Neuronal stem cell (in vitro differentiated cells): Measurements from ENCODE around the gene IRAK2.
A peak's percentile ranks its signal among the peaks of the same experiment; 100 is the strongest.

Experiments used
- DNase-seq: peaks from one replicate; pipeline ENCODE4 v3.0.0-alpha.2; 2013; ENCODE audit warnings: low spot score
- H2AFZ ChIP-seq: one replicate; pipeline ENCODE4 v1.6.1; 2013; ENCODE audit warnings: mild to moderate bottlenecking, low read length, inconsistent platforms
- H2AK5ac ChIP-seq: 2 replicates; pipeline ENCODE4 v1.6.1; 2013; ENCODE audit warnings: low read depth, mild to moderate bottlenecking, inconsistent platforms, low read length, moderate library complexity, mixed read lengths
- H2BK120ac ChIP-seq: 2 replicates; pipeline ENCODE4 v1.6.1; 2013; ENCODE audit warnings: low read depth, mild to moderate bottlenecking, inconsistent platforms, low read length, moderate library complexity, mixed read lengths
- H2BK12ac ChIP-seq: one replicate; pipeline ENCODE4 v1.6.1; 2013; ENCODE audit warnings: low read length, inconsistent platforms
- H2BK15ac ChIP-seq: 2 replicates; pipeline ENCODE4 v1.6.1; 2013; ENCODE audit warnings: mild to moderate bottlenecking, low read length, inconsistent platforms, mixed read lengths
- H2BK5ac ChIP-seq: one replicate; pipeline ENCODE4 v1.6.1; 2013; ENCODE audit warnings: inconsistent platforms, mild to moderate bottlenecking, low read length, moderate library complexity
- H3K14ac ChIP-seq: one replicate; pipeline ENCODE4 v1.6.1; 2013; ENCODE audit warnings: low read length, inconsistent platforms
- H3K18ac ChIP-seq: 2 replicates; pipeline ENCODE4 v1.6.1; 2013; ENCODE audit warnings: low read length, inconsistent platforms
- H3K23ac ChIP-seq: 2 replicates; pipeline ENCODE4 v1.6.1; 2013; ENCODE audit warnings: low read depth, mild to moderate bottlenecking, mixed read lengths, low read length, inconsistent platforms; ENCODE audit not compliant: poor library complexity
- H3K27ac ChIP-seq: replicated peaks from 3 replicates; pipeline ENCODE4 v1.5.1; 2013; ENCODE audit warnings: low read length, inconsistent platforms
- H3K27me3 ChIP-seq, 3 experiments: 2 replicates each; pipeline ENCODE4 v1.6.1; 2013; ENCODE audit warnings: low read length in 3 of 3, mild to moderate bottlenecking in 2 of 3, inconsistent platforms in 1 of 3, low read depth in 1 of 3, mixed read lengths in 1 of 3, moderate library complexity in 1 of 3; ENCODE audit not compliant: control insufficient read depth in 3 of 3, insufficient read depth in 3 of 3
- H3K36me3 ChIP-seq, 2 donors: replicated peaks in 1 of 2; 2 replicates each; pipeline ENCODE4 v1.6.1; 2013; ENCODE audit warnings: low read length in 2 of 2; ENCODE audit not compliant: control insufficient read depth in 2 of 2, insufficient read depth in 2 of 2
- H3K4ac ChIP-seq: 2 replicates; pipeline ENCODE4 v1.6.1; 2013; ENCODE audit warnings: inconsistent platforms, mild to moderate bottlenecking, low read length, moderate library complexity
- H3K4me1 ChIP-seq, 2 donors: 1 replicate in 1 of 2; 2 replicates in 1 of 2; pipeline ENCODE4 v1.6.1; 2013; ENCODE audit warnings: low read length in 2 of 2, low read depth in 1 of 2; ENCODE audit not compliant: control insufficient read depth in 2 of 2, insufficient read depth in 1 of 2
- H3K4me2 ChIP-seq: one replicate; pipeline ENCODE4 v1.6.1; 2013; ENCODE audit warnings: mild to moderate bottlenecking, low read length, inconsistent platforms; ENCODE audit not compliant: insufficient read depth, poor library complexity, severe bottlenecking
- H3K4me3 ChIP-seq, 2 donors: 2 replicates each; pipeline ENCODE4 v1.5.1; 2013; ENCODE audit warnings: low read length in 2 of 2, mild to moderate bottlenecking in 2 of 2, inconsistent platforms in 1 of 2, moderate library complexity in 1 of 2
- H3K79me1 ChIP-seq: one replicate; pipeline ENCODE4 v1.6.1; 2013; ENCODE audit warnings: low read depth, mild to moderate bottlenecking, inconsistent platforms, low read length, moderate library complexity
- H3K9ac ChIP-seq: one replicate; pipeline ENCODE4 v1.6.1; 2013; ENCODE audit warnings: mild to moderate bottlenecking, low read depth, low read length, inconsistent platforms; ENCODE audit not compliant: poor library complexity
- H3K9me3 ChIP-seq, 2 donors: replicated peaks in 1 of 2; 2 replicates each; pipeline versions ENCODE3 to v1.6.1; 2013; ENCODE audit warnings: low read length in 2 of 2, mild to moderate bottlenecking in 2 of 2, inconsistent platforms in 1 of 2, low read depth in 1 of 2, mixed read lengths in 1 of 2, moderate library complexity in 1 of 2; ENCODE audit not compliant: control insufficient read depth in 2 of 2, insufficient read depth in 1 of 2
- H4K8ac ChIP-seq: one replicate; pipeline ENCODE4 v1.6.1; 2013; ENCODE audit warnings: low read depth, mild to moderate bottlenecking, inconsistent platforms, low read length, moderate library complexity
- H4K91ac ChIP-seq: one replicate; pipeline ENCODE4 v1.6.1; 2013; ENCODE audit warnings: low read length, low read depth, mild to moderate bottlenecking, inconsistent platforms; ENCODE audit not compliant: poor library complexity
- WGBS, 2 donors: extraction: QIAGEN DNeasy Blood & Tissue Kit; methylation state at CpG; one replicate each; pipeline ENCODE4 v1.1.7; 2013; ENCODE audit warnings: missing lambda C conversion rate in 2 of 2, mixed read lengths in 1 of 2; ENCODE audit not compliant: insufficient read length in 2 of 2, insufficient replicate concordance in 1 of 2; ENCODE audit errors: extremely low coverage in 2 of 2; 5-methylcytosine and 5-hydroxymethylcytosine counted together

The IRAK2 gene

DNA sequence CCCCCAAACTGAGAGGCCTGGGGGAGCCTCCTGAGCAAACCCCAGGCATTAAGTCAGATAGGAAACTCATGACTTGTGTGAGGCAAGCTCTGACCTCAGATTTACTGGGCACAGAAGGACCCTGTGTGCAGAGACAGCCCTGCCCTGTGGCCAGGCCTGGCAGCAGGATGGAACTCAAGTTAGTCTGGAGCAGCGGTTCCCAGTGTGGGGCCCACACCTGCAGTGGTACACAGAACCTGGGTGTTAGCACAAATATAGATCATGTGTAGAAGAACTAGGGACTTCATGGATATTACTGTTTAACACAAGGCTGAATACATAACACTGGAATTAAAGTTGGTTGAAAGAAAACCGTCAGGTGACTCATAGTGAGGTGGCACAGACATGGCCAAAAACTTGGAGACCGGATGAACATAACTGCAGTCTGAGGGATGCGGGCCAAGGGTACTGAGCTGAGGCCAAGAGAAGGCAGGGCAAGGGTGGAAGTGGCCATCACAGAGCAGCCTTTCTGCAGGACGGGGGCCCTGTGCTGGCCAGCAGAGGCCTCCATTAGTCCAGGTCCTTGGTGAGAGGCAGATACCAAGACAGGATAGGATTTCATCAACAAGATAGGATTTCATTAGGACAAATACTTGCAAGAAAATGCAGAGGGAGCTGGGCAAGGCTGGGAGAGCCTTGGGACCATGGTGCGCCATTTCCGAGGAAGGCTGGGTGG, 40.9 kb downstream of the IRAK2 start:
- Histone ChIP-seq H3K4me2 (no peak overlapping the region), H3K4me3 (no peak overlapping the region)
- no peak for DNase-seq

DNA sequence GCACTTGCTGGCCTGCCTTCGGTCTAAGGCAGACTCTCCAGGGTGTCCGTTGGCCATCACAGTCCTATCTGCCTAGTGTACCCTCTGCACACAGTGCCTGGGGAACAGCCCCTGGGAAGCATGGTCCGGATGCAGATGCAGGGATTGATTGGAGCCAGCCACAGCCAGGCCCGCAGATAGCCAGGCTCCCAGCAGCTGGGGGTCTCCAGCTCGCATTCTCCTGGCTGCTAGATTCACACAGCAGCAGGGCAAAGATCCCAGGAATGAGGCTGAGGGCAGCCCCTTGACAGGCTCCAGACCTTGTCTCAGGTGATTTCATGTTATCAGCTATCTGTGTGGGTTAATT, 41.4 kb downstream of the IRAK2 start:
- no peaks in the 10 kb centered on the region for H3K36me3 ChIP-seq
- no peak overlapping the region for H2BK12ac ChIP-seq
- H3K9ac ChIP-seq, result no peak overlapping the region
- no peaks in the 10 kb centered on the region for H3K27me3 ChIP-seq
- no peak overlapping the region for H2BK120ac ChIP-seq
- no peak overlapping the region for H3K4ac ChIP-seq
- no peaks in the 10 kb centered on the region for H3K9me3 ChIP-seq
- no peak overlapping the region for H3K27ac ChIP-seq
- no peak overlapping the region for H4K91ac ChIP-seq
- H3K4me2 ChIP-seq, result no peak overlapping the region
- H3K23ac ChIP-seq, result no peak overlapping the region
- H3K14ac ChIP-seq, result no peak overlapping the region
- H3K18ac ChIP-seq, result no peak overlapping the region
- peak overlapping the region; percentile 3 for H2AFZ ChIP-seq
- no peak overlapping the region for H2BK15ac ChIP-seq
- WGBS, 2 donors, result no CpG with 5 or more reads among the region's 5 CpGs
- no peak overlapping the region for H2AK5ac ChIP-seq
- no peaks in the 10 kb centered on the region for H3K4me1 ChIP-seq
- H3K79me1 ChIP-seq, result no peaks in the 10 kb centered on the region
- no peak for DNase-seq
- H2BK5ac ChIP-seq, result no peak overlapping the region
- no peak overlapping the region for H3K4me3 ChIP-seq
- H4K8ac ChIP-seq, result no peak overlapping the region

More for the DNA sequence above, 40.9 kb downstream of the IRAK2 start:
- Histone ChIP-seq H3K9me3 (no peaks in the 10 kb centered on the region), H2BK12ac (no peak overlapping the region), H3K9ac (no peak overlapping the region), H3K14ac (no peak overlapping the region), H4K91ac (no peak overlapping the region), H3K18ac (no peak overlapping the region), H2BK5ac (no peak overlapping the region), H2BK15ac (no peak overlapping the region), H3K23ac (no peak overlapping the region), H3K27ac (no peak overlapping the region), H3K27me3 (no peaks in the 10 kb centered on the region), H3K79me1 (no peaks in the 10 kb centered on the region), H3K4ac (no peak overlapping the region), H2AK5ac (peak overlapping the region; percentile 74), H2BK120ac (no peak overlapping the region), H4K8ac (no peak overlapping the region), H3K4me1 (no peaks in the 10 kb centered on the region), H2AFZ (peak overlapping the region; percentile 3), H3K36me3 (no peaks in the 10 kb centered on the region)
- WGBS, 2 donors, result no CpG with 5 or more reads among the region's 7 CpGs

DNA sequence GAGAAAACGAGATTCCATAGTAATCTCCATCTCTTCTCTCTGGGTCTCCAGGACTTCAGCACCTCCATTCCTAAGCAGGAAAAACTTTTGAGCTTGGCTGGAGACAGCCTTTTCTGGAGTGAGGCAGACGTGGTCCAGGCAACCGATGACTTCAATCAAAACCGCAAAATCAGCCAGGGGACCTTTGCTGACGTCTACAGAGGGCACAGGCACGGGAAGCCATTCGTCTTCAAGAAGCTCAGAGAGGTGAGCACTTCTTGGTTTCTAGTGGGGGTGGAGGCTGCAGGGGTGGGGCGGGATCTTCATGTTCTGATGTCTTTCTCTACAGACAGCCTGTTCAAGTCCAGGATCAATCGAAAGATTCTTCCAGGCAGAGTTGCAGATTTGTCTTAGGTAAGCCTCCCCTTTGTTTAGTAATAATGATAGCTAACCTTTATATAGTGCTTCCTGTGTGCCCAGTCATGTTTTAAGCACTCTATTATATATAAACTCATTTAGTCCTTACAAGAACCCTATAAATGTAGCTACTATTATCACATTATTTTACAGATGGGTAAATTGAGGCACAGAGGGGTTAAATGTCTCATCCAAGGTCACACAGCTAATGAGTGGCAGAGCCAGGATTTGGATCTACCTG, 48.6 kb downstream of the IRAK2 start:
- Histone ChIP-seq H3K18ac (no peak overlapping the region), H3K4ac (no peak overlapping the region), H3K36me3 (no peaks in the 10 kb centered on the region), H3K4me2 (no peak overlapping the region), H3K27me3 (no peaks in the 10 kb centered on the region), H3K23ac (no peak overlapping the region), H2BK5ac (no peak overlapping the region), H2BK15ac (no peak overlapping the region), H3K9me3 (peaks cover 0 to 3% of the 10 kb centered on the region in 2 donors), H3K4me3 (no peak overlapping the region), H3K27ac (no peak overlapping the region), H4K8ac (no peak overlapping the region), H3K9ac (no peak overlapping the region), H2BK12ac (no peak overlapping the region), H3K14ac (no peak overlapping the region), H2AK5ac (no peak overlapping the region), H4K91ac (no peak overlapping the region), H3K4me1 (no peaks in the 10 kb centered on the region), H2BK120ac (no peak overlapping the region), H2AFZ (no peak overlapping the region), H3K79me1 (no peaks in the 10 kb centered on the region)
- no peak for DNase-seq
- WGBS, 2 donors, result no CpG with 5 or more reads among the region's 9 CpGs

- no peak overlapping the region for H2BK5ac ChIP-seq
- H3K4me3 ChIP-seq, result no peak overlapping the region
- H2BK12ac ChIP-seq, result no peak overlapping the region
- no peaks in the 10 kb centered on the region for H3K36me3 ChIP-seq
- no peak overlapping the region for H4K91ac ChIP-seq
- WGBS, 2 donors, result no CpG with 5 or more reads among the region's 6 CpGs
- H3K27me3 ChIP-seq, result no peaks in the 10 kb centered on the region
- H4K8ac ChIP-seq, result no peak overlapping the region
- H2AFZ ChIP-seq, result no peak overlapping the region
- no peak overlapping the region for H3K14ac ChIP-seq
- no peak overlapping the region for H3K9ac ChIP-seq
- H2BK120ac ChIP-seq, result no peak overlapping the region
- DNase-seq, result no peak
- H3K23ac ChIP-seq, result no peak overlapping the region
- H2BK15ac ChIP-seq, result no peak overlapping the region
- no peaks in the 10 kb centered on the region for H3K4me1 ChIP-seq
- H3K18ac ChIP-seq, result no peak overlapping the region
- no peak overlapping the region for H3K27ac ChIP-seq
- peaks cover 0 to 3% of the 10 kb centered on the region in 2 donors for H3K9me3 ChIP-seq
- H3K79me1 ChIP-seq, result no peaks in the 10 kb centered on the region
- H3K4ac ChIP-seq, result no peak overlapping the region
- H2AK5ac ChIP-seq, result no peak overlapping the region
- no peak overlapping the region for H3K4me2 ChIP-seq
Measured at GRCh38 chr3:10215578-10216368, 51.1 kb downstream of the IRAK2 start.
